IPS-15b (cell line): ENCODE data around the gene NEDD4L.

Experiments
- H3K27me3 ChIP-seq: one replicate; pipeline ENCODE4 v1.6.1; 2013; ENCODE audit warnings: low read length; ENCODE audit not compliant: control insufficient read depth, insufficient read depth
- H3K36me3 ChIP-seq: one replicate; pipeline ENCODE4 v1.6.1; 2013; ENCODE audit warnings: low read length; ENCODE audit not compliant: control insufficient read depth, insufficient read depth
- H3K4me1 ChIP-seq: one replicate; pipeline ENCODE4 v1.6.1; 2013; ENCODE audit warnings: mild to moderate bottlenecking, low read length; ENCODE audit not compliant: control insufficient read depth, insufficient read depth
- H3K4me3 ChIP-seq: one replicate; pipeline ENCODE4 v1.5.1; 2013; ENCODE audit warnings: low read depth, low read length
- H3K9ac ChIP-seq: one replicate; pipeline ENCODE4 v1.6.1; 2013; ENCODE audit warnings: low read depth, mild to moderate bottlenecking, low read length
- H3K9me3 ChIP-seq: one replicate; pipeline ENCODE4 v1.6.1; 2013; ENCODE audit warnings: mild to moderate bottlenecking, low read length; ENCODE audit not compliant: control insufficient read depth, insufficient read depth

NEDD4L gene

GRCh38 chr18:58227361-58227930, 183.4 kb downstream of the NEDD4L start:
- no peaks in the 10 kb centered on the region for H3K9me3 ChIP-seq
- peaks cover 49% of the 10 kb centered on the region for H3K4me1 ChIP-seq
- H3K4me3 ChIP-seq: no peak overlapping the region
- no peak overlapping the region for H3K9ac ChIP-seq
- H3K27me3 ChIP-seq: no peaks in the 10 kb centered on the region
- H3K36me3 ChIP-seq: no peaks in the 10 kb centered on the region

DNA sequence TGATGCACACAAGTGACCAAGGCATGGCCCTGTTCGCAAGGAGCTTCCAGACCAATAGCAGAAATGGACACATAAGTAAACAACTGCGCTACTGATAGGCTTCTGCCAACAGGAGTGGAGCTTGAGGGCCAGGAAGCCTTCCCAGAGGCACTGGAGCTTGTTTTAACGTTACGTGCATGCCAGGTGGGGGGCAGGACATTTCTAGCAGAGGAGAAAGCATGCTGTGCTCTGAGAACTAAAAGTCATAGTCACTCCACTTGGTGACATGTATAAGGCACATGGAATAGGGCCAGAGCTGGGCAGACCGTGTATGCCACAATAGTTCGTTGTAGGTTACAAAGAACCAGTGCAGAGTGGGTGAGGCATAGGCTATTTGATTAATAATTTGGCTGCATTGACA, 184.2 kb downstream of the NEDD4L start:
- Histone ChIP-seq H3K27me3 (no peaks in the 10 kb centered on the region), H3K4me1 (peaks cover 44% of the 10 kb centered on the region), H3K36me3 (no peaks in the 10 kb centered on the region), H3K9ac (no peak overlapping the region), H3K4me3 (no peak overlapping the region), H3K9me3 (no peaks in the 10 kb centered on the region)

DNA sequence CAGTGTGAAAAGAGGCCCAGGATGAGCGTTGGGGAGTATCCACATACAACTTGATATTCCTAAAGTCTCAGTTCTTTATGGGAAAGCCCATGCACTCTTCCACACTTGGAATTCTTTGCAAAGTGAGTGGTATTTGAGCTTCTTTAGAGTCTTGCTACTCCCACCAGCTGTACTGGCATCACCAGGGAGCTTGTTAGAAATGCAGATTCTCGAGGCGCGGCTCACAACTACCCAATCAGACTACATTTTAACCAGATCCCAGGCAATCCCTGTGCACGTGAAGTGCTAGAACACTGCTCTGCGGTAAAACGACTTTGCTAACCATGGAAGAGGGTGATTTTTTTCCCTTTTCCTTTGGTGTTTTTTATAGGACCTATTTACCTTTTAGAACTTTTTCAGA, 184.7 kb downstream of the NEDD4L start:
- Histone ChIP-seq H3K4me1 (peaks cover 42% of the 10 kb centered on the region), H3K4me3 (no peak overlapping the region), H3K27me3 (no peaks in the 10 kb centered on the region), H3K9ac (no peak overlapping the region), H3K36me3 (no peaks in the 10 kb centered on the region), H3K9me3 (no peaks in the 10 kb centered on the region)

DNA sequence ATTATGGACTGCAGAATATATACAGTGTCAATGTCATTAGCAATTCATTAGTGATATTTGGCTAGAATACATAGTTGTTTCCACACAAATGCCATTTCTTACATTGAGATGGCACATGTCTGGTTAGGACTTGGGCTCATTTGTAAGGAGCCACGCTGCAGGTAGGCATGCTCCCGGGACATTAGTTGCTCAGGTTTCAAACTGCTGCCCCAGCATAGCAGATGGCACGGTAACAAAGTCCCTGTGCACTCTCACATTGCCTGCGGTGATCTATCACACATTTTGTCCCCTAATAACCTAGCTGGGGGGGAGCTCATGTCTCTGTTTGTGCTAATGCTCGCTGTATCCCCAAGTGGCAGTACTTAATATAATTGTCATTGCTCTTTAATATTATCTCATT, 185.1 kb downstream of the NEDD4L start:
- Histone ChIP-seq H3K27me3 (no peaks in the 10 kb centered on the region), H3K9me3 (no peaks in the 10 kb centered on the region), H3K9ac (no peak overlapping the region), H3K4me3 (no peak overlapping the region), H3K36me3 (no peaks in the 10 kb centered on the region), H3K4me1 (peaks cover 39% of the 10 kb centered on the region)

- H3K9me3 ChIP-seq: no peaks in the 10 kb centered on the region
- H3K9ac ChIP-seq: no peak overlapping the region
- no peak overlapping the region for H3K4me3 ChIP-seq
- H3K36me3 ChIP-seq: no peaks in the 10 kb centered on the region
- H3K4me1 ChIP-seq: peaks cover 33% of the 10 kb centered on the region
- no peaks in the 10 kb centered on the region for H3K27me3 ChIP-seq
These were observed 186.6 kb downstream of the NEDD4L start for GRCh38 chr18:58230438-58231179.

DNA sequence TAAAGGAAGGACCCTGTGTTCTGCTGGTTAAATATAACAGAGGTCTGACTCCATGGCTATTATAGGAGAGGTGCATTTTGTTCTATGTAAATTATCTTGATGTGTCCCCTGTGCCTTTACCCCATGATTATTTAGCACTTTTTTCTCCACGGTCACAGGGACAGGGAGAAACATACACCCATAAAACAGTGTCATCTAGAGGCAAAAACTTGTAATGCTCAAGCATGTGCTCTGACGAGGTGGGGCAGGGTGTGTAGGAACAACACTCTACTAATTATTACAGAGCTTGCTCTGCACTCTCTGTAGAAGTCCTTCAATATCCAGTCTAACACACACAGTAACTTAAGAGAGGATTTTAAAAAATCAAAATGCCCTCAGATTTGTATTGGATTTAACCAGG, 187.9 kb downstream of the NEDD4L start:
- peaks cover 27% of the 10 kb centered on the region for H3K4me1 ChIP-seq
- no peak overlapping the region for H3K4me3 ChIP-seq
- H3K36me3 ChIP-seq: no peaks in the 10 kb centered on the region
- H3K27me3 ChIP-seq: no peaks in the 10 kb centered on the region
- H3K9me3 ChIP-seq: no peaks in the 10 kb centered on the region
- H3K9ac ChIP-seq: no peak overlapping the region

DNA sequence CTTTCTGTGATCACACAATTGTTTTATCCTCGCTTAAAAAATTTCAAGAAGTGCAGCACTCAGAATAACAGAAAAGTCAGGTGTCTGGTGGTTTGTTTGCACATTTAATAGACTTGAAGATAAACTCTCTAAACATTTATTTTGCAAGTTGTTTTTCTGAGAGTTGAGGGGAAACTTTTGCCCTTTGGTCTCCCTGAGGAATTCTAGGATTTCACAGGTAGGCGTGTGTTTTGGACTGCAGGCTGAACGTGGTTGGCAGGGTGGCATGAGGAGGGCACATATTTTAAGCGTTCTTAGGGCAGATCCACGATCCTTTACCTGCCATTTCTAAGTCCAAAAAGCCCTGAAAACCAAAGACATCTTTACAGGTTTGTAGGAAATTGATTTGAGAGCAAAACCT, 188.6 kb downstream of the NEDD4L start:
- Histone ChIP-seq H3K27me3 (no peaks in the 10 kb centered on the region), H3K4me1 (peaks cover 24% of the 10 kb centered on the region), H3K9me3 (no peaks in the 10 kb centered on the region), H3K36me3 (no peaks in the 10 kb centered on the region), H3K9ac (no peak overlapping the region), H3K4me3 (no peak overlapping the region)

DNA sequence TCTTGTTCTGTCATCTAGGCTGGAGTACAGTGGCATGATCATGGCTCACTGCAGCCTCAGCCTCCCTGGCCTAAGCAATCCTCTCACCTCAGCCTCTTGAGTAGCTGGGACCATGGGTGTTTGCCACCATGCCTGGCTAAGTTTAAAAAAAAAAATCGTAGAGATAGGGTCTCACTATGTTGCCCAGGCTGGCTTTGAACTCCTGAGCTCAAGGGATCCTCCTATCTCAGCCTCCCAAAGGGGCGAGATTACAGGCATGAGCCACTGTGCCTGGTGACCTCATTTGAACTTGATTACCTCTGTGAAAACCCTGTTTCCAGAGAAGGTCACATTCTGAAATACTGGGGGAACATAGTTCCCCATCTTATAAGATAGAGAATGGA, 190.3 kb downstream of the NEDD4L start:
- H3K36me3 ChIP-seq: no peaks in the 10 kb centered on the region
- no peak overlapping the region for H3K9ac ChIP-seq
- H3K4me1 ChIP-seq: peaks cover 9% of the 10 kb centered on the region
- no peaks in the 10 kb centered on the region for H3K9me3 ChIP-seq
- no peak overlapping the region for H3K4me3 ChIP-seq
- no peaks in the 10 kb centered on the region for H3K27me3 ChIP-seq

GRCh38 chr18:58235001-58235436, 191.0 kb downstream of the NEDD4L start:
- Histone ChIP-seq H3K9me3 (no peaks in the 10 kb centered on the region), H3K4me1 (peaks cover 7% of the 10 kb centered on the region), H3K4me3 (no peak overlapping the region), H3K36me3 (no peaks in the 10 kb centered on the region), H3K9ac (no peak overlapping the region), H3K27me3 (no peaks in the 10 kb centered on the region)

GRCh38 chr18:58239879-58240278, 195.9 kb downstream of the NEDD4L start:
- H3K9ac ChIP-seq: no peak overlapping the region
- H3K9me3 ChIP-seq: no peaks in the 10 kb centered on the region
- peaks cover 7% of the 10 kb centered on the region for H3K4me1 ChIP-seq
- no peaks in the 10 kb centered on the region for H3K27me3 ChIP-seq
- no peaks in the 10 kb centered on the region for H3K36me3 ChIP-seq
- no peak overlapping the region for H3K4me3 ChIP-seq

DNA sequence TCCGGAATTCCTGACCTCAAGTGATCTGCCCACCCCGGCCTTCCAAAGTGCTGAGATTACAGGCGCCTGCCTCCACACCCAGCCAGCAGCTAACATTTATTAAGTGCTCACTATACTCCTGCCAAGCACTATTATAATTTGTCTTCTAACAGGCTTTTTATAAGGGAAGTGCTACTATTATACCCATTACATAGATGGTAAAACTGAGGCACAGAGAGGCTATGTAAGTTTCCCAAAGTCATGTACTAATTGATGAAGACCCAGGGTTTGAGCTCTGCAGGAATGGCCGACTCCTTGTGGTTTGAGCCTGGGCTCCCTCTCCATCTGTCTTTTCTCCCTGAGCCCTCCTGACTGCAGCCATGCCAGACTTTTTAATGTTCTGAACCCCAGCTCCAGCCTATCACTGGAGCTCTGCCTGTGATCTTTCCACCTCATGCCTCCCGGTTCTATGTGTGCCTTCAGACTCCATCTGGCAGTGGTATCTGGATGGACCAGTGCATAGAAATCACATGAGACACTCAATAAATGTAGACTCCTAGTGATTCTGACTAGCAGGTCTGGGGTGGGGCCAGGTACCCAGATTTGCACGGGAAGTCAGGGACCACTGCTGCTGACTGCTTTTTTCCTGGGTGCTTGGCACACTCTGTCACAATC, 197.1 kb downstream of the NEDD4L start:
- Histone ChIP-seq H3K9ac (no peak overlapping the region), H3K36me3 (no peaks in the 10 kb centered on the region), H3K27me3 (no peaks in the 10 kb centered on the region), H3K4me3 (no peak overlapping the region), H3K9me3 (no peaks in the 10 kb centered on the region), H3K4me1 (peaks cover 7% of the 10 kb centered on the region)

DNA sequence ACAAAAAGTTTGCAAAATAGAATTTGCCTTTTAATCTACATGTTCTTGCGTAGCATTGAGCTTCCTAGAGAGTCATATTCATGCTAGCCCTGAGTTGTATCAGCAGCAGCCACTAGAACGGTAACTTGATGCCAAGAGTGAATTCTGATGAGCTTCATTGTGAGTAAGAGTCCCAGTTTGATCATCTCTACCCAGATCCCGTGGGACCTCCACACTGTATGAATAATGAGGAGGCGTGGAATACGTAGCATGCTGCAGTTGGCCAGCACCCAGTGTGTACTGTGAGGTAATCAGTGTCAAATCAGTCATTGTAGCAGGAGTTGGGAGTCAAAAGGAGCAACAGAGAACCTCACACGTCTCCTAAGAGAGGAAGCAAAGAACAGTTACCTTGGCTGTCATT, 197.9 kb downstream of the NEDD4L start:
- H3K36me3 ChIP-seq: no peaks in the 10 kb centered on the region
- H3K4me1 ChIP-seq: peaks cover 9% of the 10 kb centered on the region
- H3K4me3 ChIP-seq: no peak overlapping the region
- H3K9me3 ChIP-seq: no peaks in the 10 kb centered on the region
- no peaks in the 10 kb centered on the region for H3K27me3 ChIP-seq
- no peak overlapping the region for H3K9ac ChIP-seq
